ENCODE measurements around the gene CHRNB2. TPM values are rescaled to one million over a fixed set of nuclear protein-coding genes. Genes with fewer than 3 reads are reported as not detected.

CHRNB2 gene
- total and polyA plus RNA-seq, 2 donors (not counting 1 experiment from before 2014, with no cell fraction given) = 0.03 TPM; not detected in 1

DNA sequence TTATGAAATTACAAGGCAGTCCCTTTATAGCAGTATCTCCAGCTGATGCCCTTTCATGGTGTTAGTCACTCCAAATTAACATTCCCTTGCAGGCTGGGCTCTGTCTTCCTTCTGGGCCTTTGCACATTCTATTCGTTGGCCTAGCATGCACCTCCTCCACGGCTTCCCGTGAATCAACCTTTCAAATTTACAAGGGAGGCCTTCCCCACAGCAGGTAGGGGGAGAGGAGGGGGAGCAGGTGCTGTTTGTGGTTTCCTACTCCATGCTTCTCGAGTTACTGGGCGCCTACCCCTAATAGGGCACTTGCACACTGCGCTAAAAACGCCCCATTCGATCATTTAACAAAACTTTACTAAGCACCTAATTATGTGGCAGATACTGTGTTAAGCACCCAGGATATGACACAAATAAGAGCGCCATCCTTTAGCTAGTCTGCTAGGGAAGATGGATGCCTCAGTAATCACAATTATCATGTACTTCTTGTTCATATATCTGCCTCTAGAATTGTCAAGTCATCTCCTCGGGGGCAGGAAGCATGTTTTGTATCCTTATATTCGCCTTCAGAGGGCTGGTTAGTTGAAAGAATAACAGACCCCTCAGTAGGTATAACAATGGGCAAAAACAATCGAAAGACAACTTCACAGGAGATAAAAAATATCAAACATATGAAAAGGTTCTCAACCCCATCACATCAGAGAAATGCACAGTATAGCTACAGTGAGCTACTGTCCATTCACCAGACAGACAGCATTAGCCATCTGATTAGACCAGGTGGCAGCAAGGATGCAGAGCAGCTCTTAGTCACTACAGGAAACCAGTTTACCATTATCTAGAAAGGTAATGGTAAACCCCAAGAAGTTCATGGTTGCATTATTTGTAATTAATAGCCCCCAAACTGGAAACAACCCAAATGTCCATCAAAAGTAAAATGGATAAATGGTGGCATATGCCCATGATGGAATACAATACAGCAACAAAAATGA lies 42.1 kb downstream of the CHRNB2 start:
- Histone ChIP-seq H3K27ac (ENCODE audit: low read length in 2 of 2) (peak overlapping the region; percentile 31 to 97), H3K9me3 (ENCODE audit: control extremely low read depth in 1 of 3, control insufficient read depth in 2 of 3, insufficient read depth in 1 of 3, low read length in 2 of 3) (no peaks in the 10 kb centered on the region), H4K20me1 (ENCODE audit: control insufficient read depth, insufficient read depth, low read length, poor library complexity, severe bottlenecking) (peaks cover 24% of the 10 kb centered on the region), H3K27me3 (replicated peaks in 1 of 4; ENCODE audit: control extremely low read depth in 1 of 4, control insufficient read depth in 3 of 4, insufficient read depth in 4 of 4, low read length in 3 of 4) (no peaks in the 10 kb centered on the region), H3K9ac (ENCODE audit: low read length) (no peak overlapping the region), H3K4me3 (ENCODE audit: control extremely low read depth in 1 of 5, extremely low read depth in 1 of 5, insufficient read depth in 1 of 5, low read depth in 2 of 5, low read length in 4 of 5) (peak overlapping the region in 1 of 5 experiments; percentile 93), H2AFZ (ENCODE audit: insufficient read depth, low read depth, low read length, poor library complexity, severe bottlenecking) (peak overlapping the region; percentile 93), H3K4me2 (replicated peaks; ENCODE audit: low read depth, low read length, poor library complexity, severe bottlenecking) (peak overlapping the region; percentile 86), H3K36me3 (replicated peaks in 1 of 2; ENCODE audit: control extremely low read depth in 1 of 2, control insufficient read depth in 1 of 2, extremely low read depth in 1 of 2, insufficient read depth in 2 of 2, low read length in 1 of 2) (peaks cover 0 to 11% of the 10 kb centered on the region in 2 experiments), H3K79me2 (ENCODE audit: control insufficient read depth, insufficient read depth, low read length) (peaks cover 88% of the 10 kb centered on the region), H3K4me1 (ENCODE audit: control insufficient read depth in 2 of 2, insufficient read depth in 2 of 2, low read length in 2 of 2) (peaks cover 38 to 46% of the 10 kb centered on the region in 2 donors)
- DNase-seq (peak; percentile 55), ATAC-seq (ENCODE audit: low read depth) (no peak)
- no CpG with 5 or more reads among the region's 12 CpGs for WGBS (ENCODE audit: insufficient coverage)
- ChIA-PET CTCF (interaction anchor here (1.4 to 1.5 kb wide), 2 partner anchors 50 to 334 kb away, joined by 3 to 4 read pairs; no protein-coding TSS in a partner anchor), POLR2A (interaction anchor here (0.6 to 1.0 kb wide), 2 partner anchors 20 to 385 kb away, joined by 4 to 7 read pairs; no protein-coding TSS in a partner anchor)
- Mint-ChIP-seq H3K4me1 (peaks cover 44% of the 10 kb centered on the region), H3K27me3 (no peaks in the 10 kb centered on the region), H3K4me3 (peak overlapping the region; percentile 98), H3K9me3 (ENCODE audit: insufficient read depth) (no peaks in the 10 kb centered on the region), H3K27ac (peak overlapping the region; percentile 96)
- TF ChIP-seq CTCF (IDR thresholded peaks at IDR 0.05) = no peak
- no peak for TF ChIP-seq EZH2 (IDR thresholded peaks at IDR 0.05; ENCODE audit: borderline replicate concordance, insufficient read depth, low read depth, low read length, poor library complexity, severe bottlenecking)
- intact Hi-C loops (cut with micrococcal nuclease) = loop anchor here (5.0 kb wide), 4 partner anchors 328 to 453 kb away; partner anchors contain the start of genes EFNA4, PBXIP1, PMVK and ZBTB7B

Data from B cell (primary cell).